DOHH2 (cell line): ENCODE results near the gene DTNB.
"Not testable (repeated sequence)": the region's sequence is repeated elsewhere in the genome, so short reads cannot be mapped to it uniquely, and the experiment has no call there.

Source experiments
- H3F3A ChIP-seq: fragments of 200-600 bp; sonication (generic), shearing (Covaris generic); 2 replicates; pipeline ENCODE4 v1.6.0; 2016; ENCODE audit warnings: antibody characterized with exemption, mild to moderate bottlenecking; ENCODE audit not compliant: control insufficient read depth, insufficient read depth
- H3K27ac ChIP-seq: fragments of 200-600 bp; sonication (generic); 2 replicates; pipeline ENCODE4 v1.5.1; 2014; ENCODE audit warnings: low read depth, mild to moderate bottlenecking, low read length, moderate library complexity
- H3K27me3 ChIP-seq: fragments of 200-600 bp; sonication (generic); 2 replicates; pipeline ENCODE4 v1.6.1; 2014; ENCODE audit warnings: mild to moderate bottlenecking, low read length, mixed read lengths; ENCODE audit not compliant: control insufficient read depth
- H3K36me3 ChIP-seq: fragments of 200-600 bp; sonication (generic); 2 replicates; pipeline ENCODE4 v1.6.1; 2014; ENCODE audit warnings: mild to moderate bottlenecking, low read length, moderate library complexity, mixed read lengths; ENCODE audit not compliant: control insufficient read depth
- H3K4me1 ChIP-seq: fragments of 200-600 bp; sonication (generic); 2 replicates; pipeline ENCODE4 v1.6.1; 2014; ENCODE audit warnings: mild to moderate bottlenecking, low read length, mixed read lengths; ENCODE audit not compliant: control insufficient read depth
- H3K4me2 ChIP-seq: fragments of 200-600 bp; sonication (generic); 2 replicates; pipeline ENCODE4 v1.6.0; 2014; ENCODE audit warnings: mild to moderate bottlenecking, low read length, moderate library complexity
- H3K4me3 ChIP-seq: fragments of 200-600 bp; sonication (generic); 2 replicates; pipeline ENCODE4 v1.5.1; 2014; ENCODE audit warnings: mild to moderate bottlenecking, low read length, mixed read lengths
- H3K79me2 ChIP-seq: fragments of 200-600 bp; sonication (generic); 2 replicates; pipeline ENCODE4 v1.6.1; 2014; ENCODE audit warnings: mild to moderate bottlenecking, low read length, mixed read lengths; ENCODE audit not compliant: control insufficient read depth
- H3K9me2 ChIP-seq: fragments of 200-600 bp; sonication (generic); replicated peaks from 2 replicates; pipeline ENCODE4 v1.6.1; 2014; ENCODE audit warnings: mild to moderate bottlenecking, low read length, mixed read lengths; ENCODE audit not compliant: control insufficient read depth
- H3K9me3 ChIP-seq: fragments of 200-600 bp; sonication (generic); 2 replicates; pipeline ENCODE4 v1.6.1; 2014; ENCODE audit warnings: antibody characterized with exemption, low read length, mixed read lengths; ENCODE audit not compliant: control insufficient read depth, insufficient read depth
- H4K20me1 ChIP-seq: fragments of 200-600 bp; sonication (generic); 2 replicates; pipeline ENCODE4 v1.6.0; 2014; ENCODE audit warnings: low read depth, mild to moderate bottlenecking, antibody characterized with exemption, low read length, moderate library complexity; ENCODE audit not compliant: control insufficient read depth, insufficient read depth
- EZH2phosphoT487 ChIP-seq: fragments of 200-600 bp; sonication (generic); IDR thresholded peaks from 2 replicates; pipeline ENCODE4 v1.6.1; 2017; ENCODE audit warnings: borderline replicate concordance, mild to moderate bottlenecking, antibody characterized with exemption, low read length, moderate library complexity, mixed read lengths
- TF ChIP-seq, protein P1 (sequence below): fragments of 200-600 bp; sonication (generic); IDR thresholded peaks from one replicate; pipeline ENCODE4 v1.5.1; 2014; ENCODE audit warnings: antibody characterized with exemption, mild to moderate bottlenecking, low read depth, low read length; ENCODE audit not compliant: poor library complexity, severe bottlenecking

Gene DTNB

DNA sequence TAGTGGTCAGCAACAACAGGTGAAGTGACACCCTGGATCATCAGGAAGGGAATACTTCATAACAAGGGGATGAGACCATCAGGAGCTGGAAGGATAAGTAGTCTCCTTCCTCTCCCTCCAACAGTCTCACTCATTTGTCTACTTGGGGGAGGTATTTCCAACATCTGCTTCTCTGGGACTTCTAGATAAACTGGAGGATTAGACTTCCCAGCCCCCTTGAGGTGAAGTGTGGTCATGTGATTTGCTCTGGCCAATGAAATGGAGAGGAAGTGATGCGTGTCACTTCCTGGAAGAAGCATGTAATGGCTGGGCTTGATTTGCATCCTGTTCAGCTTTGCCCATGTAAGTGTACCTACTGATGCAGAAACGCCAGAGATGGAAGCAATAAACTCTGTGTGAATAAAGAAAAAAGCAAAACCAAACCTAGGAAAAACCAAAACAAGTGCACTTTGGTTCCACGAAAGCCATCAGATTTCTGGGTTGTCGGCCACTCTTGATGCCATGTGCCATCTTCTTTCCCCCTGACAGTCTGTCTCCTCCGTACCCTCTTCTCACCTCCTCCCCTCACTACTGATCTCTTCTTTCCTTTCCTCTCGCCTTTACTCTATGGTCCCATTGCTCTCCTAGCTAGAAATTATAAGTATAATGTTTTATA lies 255.5 kb downstream of the DTNB start:
- TF ChIP-seq EZH2phosphoT487, result no peak
- TF ChIP-seq, protein P1, sequence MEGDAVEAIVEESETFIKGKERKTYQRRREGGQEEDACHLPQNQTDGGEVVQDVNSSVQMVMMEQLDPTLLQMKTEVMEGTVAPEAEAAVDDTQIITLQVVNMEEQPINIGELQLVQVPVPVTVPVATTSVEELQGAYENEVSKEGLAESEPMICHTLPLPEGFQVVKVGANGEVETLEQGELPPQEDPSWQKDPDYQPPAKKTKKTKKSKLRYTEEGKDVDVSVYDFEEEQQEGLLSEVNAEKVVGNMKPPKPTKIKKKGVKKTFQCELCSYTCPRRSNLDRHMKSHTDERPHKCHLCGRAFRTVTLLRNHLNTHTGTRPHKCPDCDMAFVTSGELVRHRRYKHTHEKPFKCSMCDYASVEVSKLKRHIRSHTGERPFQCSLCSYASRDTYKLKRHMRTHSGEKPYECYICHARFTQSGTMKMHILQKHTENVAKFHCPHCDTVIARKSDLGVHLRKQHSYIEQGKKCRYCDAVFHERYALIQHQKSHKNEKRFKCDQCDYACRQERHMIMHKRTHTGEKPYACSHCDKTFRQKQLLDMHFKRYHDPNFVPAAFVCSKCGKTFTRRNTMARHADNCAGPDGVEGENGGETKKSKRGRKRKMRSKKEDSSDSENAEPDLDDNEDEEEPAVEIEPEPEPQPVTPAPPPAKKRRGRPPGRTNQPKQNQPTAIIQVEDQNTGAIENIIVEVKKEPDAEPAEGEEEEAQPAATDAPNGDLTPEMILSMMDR, result no peak
- Histone ChIP-seq H3K4me1 (peaks cover 84% of the 10 kb centered on the region), H4K20me1 (no peaks in the 10 kb centered on the region), H3F3A (peaks cover 34% of the 10 kb centered on the region), H3K79me2 (no peaks in the 10 kb centered on the region), H3K9me2 (no peaks in the 10 kb centered on the region), H3K4me2 (peak overlapping the region; percentile 82), H3K27ac (peak overlapping the region; percentile 91), H3K36me3 (peaks cover 5% of the 10 kb centered on the region), H3K4me3 (peak overlapping the region; percentile 66), H3K27me3 (no peaks in the 10 kb centered on the region), H3K9me3 (no peaks in the 10 kb centered on the region)

DNA sequence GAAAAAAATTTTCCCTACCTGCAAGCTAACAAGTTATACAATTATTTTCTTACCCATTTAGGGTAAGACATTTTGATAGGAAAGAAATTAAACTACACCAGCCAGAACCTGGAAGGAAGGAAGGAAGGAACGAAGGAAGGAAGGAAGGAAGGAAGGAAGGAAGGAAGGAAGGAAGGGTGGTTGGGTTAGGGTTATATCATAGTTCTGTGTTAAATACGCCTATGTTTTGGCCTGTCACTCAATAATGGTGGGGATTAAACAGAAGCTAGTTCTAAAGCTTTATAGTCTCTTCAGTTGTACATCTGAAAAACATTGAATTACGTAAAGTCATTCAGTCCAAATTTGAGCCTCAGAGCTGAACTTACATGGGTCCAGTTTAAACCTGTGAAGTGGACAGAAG lies 256.7 kb downstream of the DTNB start:
- Histone ChIP-seq H3K27me3 (no peaks in the 10 kb centered on the region), H4K20me1 (no peaks in the 10 kb centered on the region), H3K36me3 (peaks cover 5% of the 10 kb centered on the region), H3K4me2 (peak overlapping the region; percentile 82; the same call in 1 of the 2 replicates), H3K27ac (peak overlapping the region; percentile 91; the same call in 1 of the 2 replicates), H3K9me3 (no peaks in the 10 kb centered on the region), H3F3A (peaks cover 40% of the 10 kb centered on the region), H3K4me3 (no peak overlapping the region; the same call in 1 of the 2 replicates), H3K9me2 (no peaks in the 10 kb centered on the region), H3K79me2 (no peaks in the 10 kb centered on the region), H3K4me1 (peaks cover 80% of the 10 kb centered on the region)
- TF ChIP-seq EZH2phosphoT487, result no peak
- TF ChIP-seq, protein P1, result no peak

DNA sequence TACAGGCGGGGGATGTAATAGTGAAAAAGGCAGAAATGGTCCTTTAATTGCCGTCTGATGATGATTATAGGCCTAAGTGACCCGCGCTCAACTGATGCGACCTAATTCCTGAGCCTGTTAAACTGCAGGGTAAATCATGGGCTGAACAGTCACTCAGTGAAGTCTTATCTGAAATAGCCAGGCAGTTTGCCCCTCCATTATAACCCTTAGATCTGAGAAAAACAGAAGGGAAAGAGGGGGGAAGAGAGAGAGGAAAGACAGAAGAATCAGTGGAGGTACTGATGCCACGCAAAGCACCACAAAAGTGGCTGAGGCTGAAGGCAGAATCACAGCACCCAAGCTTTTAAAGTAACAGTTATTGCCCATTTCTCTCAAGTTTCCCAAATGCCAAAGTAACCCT lies 258.6 kb downstream of the DTNB start:
- no peak for TF ChIP-seq EZH2phosphoT487
- TF ChIP-seq, protein P1, result no peak
- Histone ChIP-seq H3K9me2 (no peaks in the 10 kb centered on the region), H3K4me2 (peak overlapping the region; percentile 32), H3K27ac (peak overlapping the region; percentile 45), H3K79me2 (no peaks in the 10 kb centered on the region), H3K4me3 (peak overlapping the region; percentile 33; the same call in 1 of the 2 replicates), H4K20me1 (no peaks in the 10 kb centered on the region), H3K36me3 (peaks cover 5% of the 10 kb centered on the region), H3K27me3 (no peaks in the 10 kb centered on the region), H3K9me3 (no peaks in the 10 kb centered on the region), H3K4me1 (peaks cover 80% of the 10 kb centered on the region), H3F3A (peaks cover 26% of the 10 kb centered on the region)

DNA sequence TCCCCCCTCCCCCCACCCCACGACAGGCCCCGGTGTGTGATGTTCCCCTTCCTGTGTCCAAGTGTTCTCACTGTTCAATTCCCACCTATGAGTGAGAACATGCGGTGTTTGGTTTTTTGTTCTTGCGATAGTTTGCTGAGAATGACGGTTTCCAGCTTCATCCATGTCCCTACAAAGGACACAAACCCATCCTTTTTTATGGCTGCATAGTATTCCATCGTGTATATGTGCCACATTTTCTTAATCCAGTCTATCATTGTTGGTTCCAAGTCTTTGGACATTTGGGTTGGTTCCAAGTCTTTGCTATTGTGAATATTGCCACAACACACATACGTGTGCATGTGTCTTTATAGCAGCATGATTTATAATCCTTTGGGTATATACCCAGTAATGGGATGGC lies 260.0 kb downstream of the DTNB start:
- not testable (repeated sequence) for H3K79me2 ChIP-seq, H3K27me3 ChIP-seq, H3K4me3 ChIP-seq, H3K27ac ChIP-seq, H3K9me2 ChIP-seq, H4K20me1 ChIP-seq, H3K4me2 ChIP-seq, H3K9me3 ChIP-seq, H3K36me3 ChIP-seq
- peaks cover 20% of the 10 kb centered on the region; the same call in 1 of the 2 replicates for H3F3A ChIP-seq
- peaks cover 79% of the 10 kb centered on the region for H3K4me1 ChIP-seq
